ENCODE measurements around the gene ARHGAP19. TPM values are rescaled to one million over a fixed set of nuclear protein-coding genes. Genes with fewer than 3 reads are reported as not detected.

Gene ARHGAP19
- total and polyA plus RNA-seq, 8 donors, result 1.2 to 16.2 (median 6.3) TPM

GRCh38 chr10:97175586-97175985 is 116.9 kb downstream of the ARHGAP19 start:
- Histone ChIP-seq H3K36me3 (no peaks in the 10 kb centered on the region), H3K27ac (no peak overlapping the region), H3K27me3 (peaks cover 0 to 73% (median 24%) of the 10 kb centered on the region in 3 donors), H3K4me3 (no peak overlapping the region), H3K4me1 (peaks cover 0 to 10% (median 3%) of the 10 kb centered on the region in 4 donors), H3K9me3 (no peaks in the 10 kb centered on the region)
- TF ChIP-seq POLR2AphosphoS5 (IDR thresholded peaks at IDR 0.05), result no peak
- TF ChIP-seq POLR2A (IDR thresholded peaks at IDR 0.05), result no peak
- no peak for TF ChIP-seq EP300 (IDR thresholded peaks at IDR 0.05)
- no peak for TF ChIP-seq CTCF (IDR thresholded peaks at IDR 0.05)
- 87 to 99% (median 93%) methylated on average over 4 of the region's 4 CpGs for WGBS, 5 donors
- no peak for DNase-seq
- intact Hi-C loops (cut with DNase I; ENCODE audit: low total_unique reads), result no loop called here

- no peaks in the 10 kb centered on the region for H3K36me3 ChIP-seq
- no peak overlapping the region for H3K27ac ChIP-seq
- H3K27me3 ChIP-seq, result peaks cover 0 to 67% (median 21%) of the 10 kb centered on the region in 3 donors
- intact Hi-C loops (cut with DNase I; ENCODE audit: low total_unique reads), result no loop called here
- no peaks in the 10 kb centered on the region for H3K9me3 ChIP-seq
- no peak for DNase-seq
- peaks cover 0 to 14% (median 3%) of the 10 kb centered on the region in 4 donors for H3K4me1 ChIP-seq
- H3K4me3 ChIP-seq, result no peak overlapping the region
- TF ChIP-seq CTCF (IDR thresholded peaks at IDR 0.05) (no peak), POLR2AphosphoS5 (IDR thresholded peaks at IDR 0.05) (no peak)
Observed at GRCh38 chr10:97174941-97175340, 117.5 kb downstream of the ARHGAP19 start.

GRCh38 chr10:97174276-97174775 is 118.1 kb downstream of the ARHGAP19 start:
- no peak for TF ChIP-seq POLR2AphosphoS5 (IDR thresholded peaks at IDR 0.05)
- no peak for TF ChIP-seq POLR2A (IDR thresholded peaks at IDR 0.05)
- no peak for TF ChIP-seq CTCF (IDR thresholded peaks at IDR 0.05)
- no peak for TF ChIP-seq EP300 (IDR thresholded peaks at IDR 0.05)
- Histone ChIP-seq H3K36me3 (no peaks in the 10 kb centered on the region), H3K4me1 (peaks cover 0 to 8% (median 0%) of the 10 kb centered on the region in 4 donors), H3K9me3 (no peaks in the 10 kb centered on the region), H3K4me3 (no peak overlapping the region), H3K27me3 (peaks cover 0 to 61% (median 15%) of the 10 kb centered on the region in 3 donors), H3K27ac (no peak overlapping the region)
- intact Hi-C loops (cut with DNase I; ENCODE audit: low total_unique reads), result no loop called here
- WGBS, 5 donors, result 88 to 97% (median 96%) methylated on average over 5 of the region's 5 CpGs
- no peak for DNase-seq

- Histone ChIP-seq H3K4me1 (peaks cover 0 to 7% (median 0%) of the 10 kb centered on the region in 4 donors), H3K36me3 (no peaks in the 10 kb centered on the region), H3K27me3 (peaks cover 0 to 48% (median 7%) of the 10 kb centered on the region in 3 donors), H3K9me3 (no peaks in the 10 kb centered on the region), H3K27ac (no peak overlapping the region), H3K4me3 (no peak overlapping the region)
- TF ChIP-seq POLR2AphosphoS5 (IDR thresholded peaks at IDR 0.05) (no peak), CTCF (IDR thresholded peaks at IDR 0.05) (no peak), EP300 (IDR thresholded peaks at IDR 0.05) (no peak), POLR2A (IDR thresholded peaks at IDR 0.05) (no peak)
- no peak for DNase-seq
- intact Hi-C loops (cut with DNase I; ENCODE audit: low total_unique reads), result no loop called here
- WGBS, 5 donors, result 72 to 82% (median 81%) methylated on average over 6 of the region's 6 CpGs
Observed at GRCh38 chr10:97173036-97173435, 119.4 kb downstream of the ARHGAP19 start.

Small RNA genes within 50 kb of the gene (small RNA-seq; reads per million reads assigned to genes)
- 0 reads per million in 4 donors for gene RF00017

Other genes with a start within 250 kb of the ARHGAP19 start
- gene SLIT1, start 106.7 kb downstream of the ARHGAP19 start, total RNA-seq, result 1 to 10 TPM in 3 of 5 donors, under 1 TPM in 2; under 0.01 to 6.1 (median 1.0) TPM
- gene SLIT1, start 106.7 kb downstream of the ARHGAP19 start, polyA plus RNA-seq, result under 1 TPM; under 0.01 to 0.15 (median 0.15) TPM
- gene FRAT1, start 26.6 kb upstream of the ARHGAP19 start, total RNA-seq, result 10 to 100 TPM in 2 of 5 donors, 1 to 10 TPM in 2, not detected in 1; 1.8 to 26.4 (median 11.0) TPM
- 1 to 10 TPM; 1.9 to 3.7 (median 2.1) TPM for gene FRAT1, start 26.6 kb upstream of the ARHGAP19 start, polyA plus RNA-seq
- gene FRAT2, start 42.1 kb upstream of the ARHGAP19 start, total RNA-seq, result 100 to 1,000 TPM in 1 of 5 donors, 10 to 100 TPM in 3, 1 to 10 TPM in 1; 6.4 to 213 (median 21.3) TPM
- 10 to 100 TPM in 2 of 3 donors, 1 to 10 TPM in 1; 8.8 to 18.3 (median 10.4) TPM for gene FRAT2, start 42.1 kb upstream of the ARHGAP19 start, polyA plus RNA-seq
- 10 to 100 TPM in 4 of 5 donors, 1 to 10 TPM in 1; 3.5 to 22.2 (median 15.6) TPM for gene RRP12, start 108.7 kb upstream of the ARHGAP19 start, total RNA-seq
- gene RRP12, start 108.7 kb upstream of the ARHGAP19 start, polyA plus RNA-seq, result 10 to 100 TPM; 12.0 to 16.8 (median 13.1) TPM
- 100 to 1,000 TPM in 1 of 5 donors, 10 to 100 TPM in 4; 29.2 to 122 (median 95.6) TPM for gene PGAM1, start 133.6 kb upstream of the ARHGAP19 start, total RNA-seq
- gene PGAM1, start 133.6 kb upstream of the ARHGAP19 start, polyA plus RNA-seq, result 100 to 1,000 TPM; 116 to 180 (median 137) TPM
- gene EXOSC1, start 153.4 kb upstream of the ARHGAP19 start, total RNA-seq, result 10 to 100 TPM; 11.6 to 30.6 (median 14.5) TPM
- 10 to 100 TPM; 50.9 to 71.0 (median 52.7) TPM for gene EXOSC1, start 153.4 kb upstream of the ARHGAP19 start, polyA plus RNA-seq
- 10 to 100 TPM in 4 of 5 donors, 1 to 10 TPM in 1; 5.4 to 98.6 (median 35.9) TPM for gene ZDHHC16, start 153.5 kb upstream of the ARHGAP19 start, total RNA-seq
- gene ZDHHC16, start 153.5 kb upstream of the ARHGAP19 start, polyA plus RNA-seq, result 10 to 100 TPM; 29.7 to 36.4 (median 30.7) TPM
- 100 to 1,000 TPM in 1 of 5 donors, 10 to 100 TPM in 4; 55.1 to 146 (median 59.7) TPM for gene MMS19, start 205.8 kb upstream of the ARHGAP19 start, total RNA-seq
- 10 to 100 TPM; 30.9 to 59.6 (median 30.9) TPM for gene MMS19, start 205.8 kb upstream of the ARHGAP19 start, polyA plus RNA-seq
- 10 to 100 TPM in 1 of 5 donors, 1 to 10 TPM in 4; 1.3 to 22.9 (median 3.1) TPM for gene UBTD1, start 206.3 kb upstream of the ARHGAP19 start, total RNA-seq
- gene UBTD1, start 206.3 kb upstream of the ARHGAP19 start, polyA plus RNA-seq, result 10 to 100 TPM in 2 of 3 donors, 1 to 10 TPM in 1; 9.3 to 14.8 (median 10.5) TPM